RWPE1 (cell line): ENCODE results near the gene JPH2.

Experiments used
- CTCF ChIA-PET: fragments of 350-600 bp; sonication (Branson Sonifier 250); formaldehyde crosslinking; extraction: SDS; loops from one replicate; lab custom pipeline; 2021; lab: Yijun Ruan, JAX
- POLR2A ChIA-PET: fragments of 400-600 bp; formaldehyde crosslinking; extraction: SDS; loops from one replicate; lab custom pipeline; 2020; ENCODE audit warnings: antibody characterized with exemption; ENCODE audit not compliant: low non-redundant PET; lab: Yijun Ruan, JAX
- DNase-seq: peaks from one replicate; pipeline ENCODE4 v3.0.0; 2012; ENCODE audit warnings: low spot score
- H3K27ac ChIP-seq: fragments of 450-650 bp; 2 replicates; pipeline ENCODE4 v1.5.1; 2017
- TF ChIP-seq, protein P1 (sequence below): fragments of 450-650 bp; conservative IDR thresholded peaks from 2 replicates; pipeline ENCODE4 v1.5.1; 2017; ENCODE audit warnings: low read depth, mild to moderate bottlenecking

Gene JPH2

DNA sequence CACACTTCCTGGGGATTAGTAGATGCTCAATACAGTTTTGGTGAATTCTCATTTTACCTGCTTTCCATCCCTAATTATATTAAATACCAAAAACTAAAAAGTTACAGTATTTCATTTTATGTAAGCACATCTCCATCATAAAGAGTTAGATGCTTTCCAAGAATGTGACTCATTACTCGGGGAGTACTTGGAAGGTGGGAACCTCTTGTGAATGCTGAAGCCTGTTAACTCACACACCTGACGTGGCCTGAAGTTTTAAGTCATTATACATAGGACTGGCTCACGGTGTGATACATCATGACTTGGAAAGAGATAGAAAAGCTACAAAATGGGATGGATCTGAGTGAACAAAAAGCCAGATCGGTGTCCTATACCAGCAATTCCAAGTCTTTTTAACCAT is 25.8 kb upstream of the JPH2 start:
- peak; percentile 84 for DNase-seq
- peak overlapping the region; percentile 55 for H3K27ac ChIP-seq
- ChIA-PET POLR2A (interaction anchor here (1.8 kb wide), 1 partner anchor 98 kb away, joined by 7 read pairs; the partner anchor contains the start of gene FITM2), CTCF (interaction anchor here (0.6 to 1.7 kb wide), 5 partner anchors 11 to 373 kb away, joined by 4 to 7 read pairs (median 6); no protein-coding TSS in a partner anchor)
- TF ChIP-seq, protein P1, sequence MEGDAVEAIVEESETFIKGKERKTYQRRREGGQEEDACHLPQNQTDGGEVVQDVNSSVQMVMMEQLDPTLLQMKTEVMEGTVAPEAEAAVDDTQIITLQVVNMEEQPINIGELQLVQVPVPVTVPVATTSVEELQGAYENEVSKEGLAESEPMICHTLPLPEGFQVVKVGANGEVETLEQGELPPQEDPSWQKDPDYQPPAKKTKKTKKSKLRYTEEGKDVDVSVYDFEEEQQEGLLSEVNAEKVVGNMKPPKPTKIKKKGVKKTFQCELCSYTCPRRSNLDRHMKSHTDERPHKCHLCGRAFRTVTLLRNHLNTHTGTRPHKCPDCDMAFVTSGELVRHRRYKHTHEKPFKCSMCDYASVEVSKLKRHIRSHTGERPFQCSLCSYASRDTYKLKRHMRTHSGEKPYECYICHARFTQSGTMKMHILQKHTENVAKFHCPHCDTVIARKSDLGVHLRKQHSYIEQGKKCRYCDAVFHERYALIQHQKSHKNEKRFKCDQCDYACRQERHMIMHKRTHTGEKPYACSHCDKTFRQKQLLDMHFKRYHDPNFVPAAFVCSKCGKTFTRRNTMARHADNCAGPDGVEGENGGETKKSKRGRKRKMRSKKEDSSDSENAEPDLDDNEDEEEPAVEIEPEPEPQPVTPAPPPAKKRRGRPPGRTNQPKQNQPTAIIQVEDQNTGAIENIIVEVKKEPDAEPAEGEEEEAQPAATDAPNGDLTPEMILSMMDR, result no peak

DNA sequence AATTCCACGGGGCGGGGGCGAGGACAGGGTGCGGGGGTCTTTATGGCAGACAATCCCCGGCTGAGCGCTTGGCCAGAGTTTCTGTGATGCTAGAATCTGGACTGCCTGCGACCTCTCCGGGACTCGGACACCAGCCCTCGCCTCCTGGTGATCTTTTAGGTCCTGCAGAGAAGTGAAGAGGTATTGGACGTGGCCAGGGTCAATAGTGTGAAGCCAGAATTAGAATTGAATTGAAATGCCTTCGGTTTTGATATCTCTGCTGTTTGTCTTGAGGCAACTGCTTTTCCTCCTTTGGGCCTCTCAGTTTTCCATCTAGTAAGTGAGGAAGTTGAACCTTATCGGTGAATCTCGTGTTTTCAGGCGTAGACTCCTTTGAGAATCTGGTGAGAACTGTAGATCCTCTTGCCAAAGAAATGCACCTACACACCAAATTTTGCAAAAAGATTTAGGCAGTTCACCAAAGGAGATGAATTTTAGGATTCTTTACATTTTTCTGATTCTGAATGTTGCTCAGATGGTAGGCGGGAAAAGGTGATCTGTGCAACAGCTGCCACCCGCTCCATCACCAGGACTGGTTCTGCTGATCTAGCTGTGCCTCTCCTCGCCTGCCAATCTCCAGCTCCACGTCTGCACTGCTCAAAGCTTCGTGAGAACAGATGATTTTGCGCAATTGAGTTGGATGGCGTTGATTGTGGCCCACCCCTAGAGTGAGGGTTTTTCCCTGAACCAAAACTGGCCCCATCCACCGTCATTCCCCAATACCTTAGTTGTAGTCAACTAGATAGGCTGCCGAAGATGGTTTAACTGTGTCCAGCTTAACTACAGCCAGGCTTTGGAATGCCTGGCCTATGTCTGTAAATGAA is 24.4 kb upstream of the JPH2 start:
- POLR2A ChIA-PET, result interaction anchor here (0.6 kb wide), 1 partner anchor 103 kb away, joined by 3 read pairs; no protein-coding TSS in a partner anchor
- DNase-seq, result no peak
- CTCF ChIA-PET, result interaction anchor here (0.6 to 1.7 kb wide), 7 partner anchors 8 to 471 kb away, joined by 3 to 6 read pairs (median 3); partner anchors contain the start of gene FITM2
- TF ChIP-seq, protein P1, result no peak
- H3K27ac ChIP-seq, result peak overlapping the region; percentile 99

DNA sequence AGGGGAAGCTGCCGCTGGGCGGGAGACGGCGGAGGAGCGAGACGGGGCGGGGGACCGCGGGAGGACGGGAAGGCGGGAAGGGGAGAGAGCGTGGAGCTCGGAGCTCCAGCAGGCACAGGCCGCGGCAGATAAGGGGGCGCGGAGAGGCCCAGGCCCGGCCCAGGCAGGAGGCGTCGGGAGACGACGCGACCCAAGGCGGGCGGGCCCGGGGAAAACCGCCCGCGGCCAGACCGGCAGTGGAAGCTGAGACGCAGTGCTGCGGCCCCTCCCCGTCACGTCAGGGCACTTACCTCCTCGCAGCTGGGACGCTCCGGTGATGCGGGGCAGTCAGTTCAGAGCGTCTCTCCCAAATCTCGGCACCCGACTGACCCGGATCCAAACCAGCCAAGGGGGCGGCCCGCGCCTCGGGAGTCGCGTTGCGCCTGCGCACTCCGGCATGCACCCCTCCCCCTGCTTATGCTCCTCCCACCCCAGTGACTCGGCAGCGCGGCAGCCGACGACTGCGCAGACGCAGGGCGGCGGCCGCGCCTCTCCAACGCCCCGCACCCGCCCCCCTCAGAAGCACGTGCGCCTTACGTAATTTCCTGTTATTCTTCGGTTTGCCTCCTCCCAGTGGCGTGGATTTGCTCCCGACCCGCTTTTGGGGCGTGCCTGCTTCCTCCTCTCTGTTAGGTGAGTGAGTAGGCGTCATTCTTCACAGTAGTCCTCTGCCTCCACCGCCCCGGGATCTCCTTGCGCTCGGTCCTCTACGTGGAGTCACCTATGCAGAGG is 23.6 kb upstream of the JPH2 start, which contains the start of gene OSER1:
Gene OSER1 (minus strand): TSS at position 366 of the 771 bp plus-strand sequence. CDS start 3,814 bp downstream, outside the sequence.
- peak; percentile 100 for DNase-seq
- H3K27ac ChIP-seq, result peak within 1 kb of the TSS; percentile 99
- TF ChIP-seq, protein P1, result no peak
- CTCF ChIA-PET, result interaction anchor here (1.2 to 1.5 kb wide), 3 partner anchors 21 to 100 kb away, joined by 3 to 6 read pairs (median 5); partner anchors contain the start of gene FITM2
- POLR2A ChIA-PET, result interaction anchor here (0.6 to 0.9 kb wide), 3 partner anchors 96 to 259 kb away, joined by 3 to 4 read pairs (median 3); no protein-coding TSS in a partner anchor

DNA sequence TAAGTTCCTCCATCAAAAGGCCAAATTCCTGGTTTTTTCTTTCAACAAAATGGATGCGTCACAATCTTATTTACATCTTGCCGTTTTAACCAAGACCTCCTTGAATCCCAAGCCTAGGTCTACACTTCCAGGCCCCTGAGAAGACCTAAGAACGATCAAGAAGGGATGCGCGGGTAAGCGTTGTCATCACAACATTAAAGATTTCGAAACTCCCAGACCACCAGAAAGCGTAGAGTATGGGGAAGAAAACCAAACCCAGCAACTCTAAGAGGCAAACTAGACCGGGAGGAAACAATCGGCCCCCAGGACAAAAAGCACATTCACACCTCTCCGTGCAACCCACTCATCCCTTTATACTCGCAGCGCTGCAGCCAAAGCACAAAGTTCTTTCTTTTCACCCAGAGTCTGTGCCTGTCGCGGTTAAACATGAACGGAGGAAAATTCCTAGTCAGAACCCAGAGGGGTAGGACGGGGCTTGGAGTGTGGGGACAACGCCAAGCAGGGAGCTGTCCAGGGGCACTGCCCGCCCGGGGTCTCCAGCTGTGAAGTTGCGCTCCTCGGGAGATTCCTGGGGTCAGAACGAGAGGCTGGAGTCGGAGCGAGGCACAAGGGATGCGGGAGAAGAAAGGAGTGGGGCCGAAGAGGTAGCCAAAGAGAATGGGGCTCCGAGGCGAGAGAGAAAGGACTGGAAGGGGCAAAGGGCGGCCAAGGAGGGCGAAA is 22.9 kb upstream of the JPH2 start:
- TF ChIP-seq, protein P1, result no peak
- ChIA-PET POLR2A (interaction anchor here (0.6 to 0.9 kb wide), 3 partner anchors 95 to 260 kb away, joined by 3 to 4 read pairs (median 3); no protein-coding TSS in a partner anchor), CTCF (interaction anchor here (0.6 to 1.5 kb wide), 4 partner anchors 20 to 101 kb away, joined by 3 to 6 read pairs (median 4); partner anchors contain the start of gene FITM2)
- no peak for DNase-seq
- peak overlapping the region; percentile 99 for H3K27ac ChIP-seq

DNA sequence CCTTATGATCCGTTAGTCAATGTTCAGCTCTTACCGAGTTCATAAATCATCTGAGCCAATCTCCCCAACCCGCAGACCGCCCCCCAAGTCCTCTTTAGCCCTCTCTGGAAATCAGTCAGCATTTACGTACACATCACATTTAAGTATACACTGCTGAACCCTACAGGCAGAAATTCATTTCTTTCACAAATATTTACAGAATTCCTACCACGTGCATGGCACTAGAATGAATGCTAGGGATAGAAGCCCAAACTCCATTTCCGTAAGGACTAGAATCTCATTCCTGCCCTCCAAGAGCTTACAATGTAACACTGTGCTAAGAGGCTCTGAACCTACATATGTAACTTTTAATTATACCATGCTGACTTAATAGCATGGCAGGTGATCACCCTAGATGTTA is 21.8 kb upstream of the JPH2 start:
- POLR2A ChIA-PET, result interaction anchor here (0.7 kb wide), 1 partner anchor 214 kb away, joined by 5 read pairs; no protein-coding TSS in a partner anchor
- CTCF ChIA-PET, result interaction anchor here (0.6 to 0.8 kb wide), 4 partner anchors 13 to 188 kb away, joined by 3 to 6 read pairs (median 3); no protein-coding TSS in a partner anchor
- H3K27ac ChIP-seq, result no peak overlapping the region
- TF ChIP-seq, protein P1, result no peak
- no peak for DNase-seq
